H1 (cell line): ENCODE data around the gene GSE1. TPM values are rescaled to one million over a fixed set of nuclear protein-coding genes. Genes with fewer than 3 reads are reported as not detected.

Source experiments
- CTCF ChIA-PET: fragments of 300-600 bp; sonication (Branson Sonifier 250); formaldehyde crosslinking; loops from one replicate; lab custom pipeline; 2021; ENCODE audit not compliant: partially characterized antibody; lab: Charles Lee
- POLR2A ChIA-PET: fragments of 300-600 bp; sonication (Branson Sonifier 250); formaldehyde crosslinking; loops from one replicate; lab custom pipeline; 2021; ENCODE audit warnings: inconsistent platforms; ENCODE audit not compliant: partially characterized antibody; lab: Charles Lee
- DNase-seq, 2 experiments: peaks; one replicate each; pipeline versions ENCODE4 v3.0.0 to v3.0.0-alpha.2; 2010 to 2022; ENCODE audit warnings: low spot score in 2 of 2, low read depth in 1 of 2, mixed read lengths in 1 of 2
- FAIRE-seq: peaks from 2 replicates; lab custom pipeline; 2011; peaks lifted over from hg19 to GRCh38; lab: Jason Lieb, UNC
- H2AFZ ChIP-seq: 2 replicates; pipeline ENCODE4 v1.8.1; 2012; ENCODE audit warnings: low read length, inconsistent platforms
- H2AK5ac ChIP-seq: 2 replicates; pipeline ENCODE4 v1.6.1; 2013; ENCODE audit warnings: low read depth, low read length
- H2BK120ac ChIP-seq: replicated peaks from 2 replicates; pipeline ENCODE3; 2013; ENCODE audit warnings: low read depth, low read length, inconsistent platforms
- H2BK12ac ChIP-seq: 2 replicates; pipeline ENCODE4 v1.6.1; 2013; ENCODE audit warnings: low read depth, low read length
- H2BK15ac ChIP-seq: 2 replicates; pipeline ENCODE4 v1.6.1; 2013; ENCODE audit warnings: low read length
- H2BK20ac ChIP-seq: 2 replicates; pipeline ENCODE4 v1.6.1; 2013; ENCODE audit warnings: low read length
- H2BK5ac ChIP-seq: 2 replicates; pipeline ENCODE4 v1.6.1; 2013; ENCODE audit warnings: low read depth, low read length
- H3K14ac ChIP-seq: 2 replicates; pipeline ENCODE4 v1.6.1; 2013; ENCODE audit warnings: inconsistent platforms; ENCODE audit not compliant: insufficient read length
- H3K18ac ChIP-seq: 2 replicates; pipeline ENCODE4 v1.6.1; 2013; ENCODE audit warnings: low read length; ENCODE audit errors: extremely low read depth
- H3K23ac ChIP-seq: 2 replicates; pipeline ENCODE4 v1.6.1; 2013; ENCODE audit warnings: inconsistent platforms; ENCODE audit not compliant: insufficient read length
- H3K23me2 ChIP-seq: 2 replicates; pipeline ENCODE4 v1.6.1; 2013; ENCODE audit warnings: low read depth, low read length
- H3K27ac ChIP-seq: 2 replicates; pipeline ENCODE4 v1.6.1; 2011; ENCODE audit warnings: low read depth, low read length, inconsistent platforms
- H3K27me3 ChIP-seq, 4 experiments: replicated peaks in 1 of 4; 1 replicate in 1 of 4; 2 replicates in 3 of 4; pipeline versions ENCODE4 v1.6.1 to v1.8.1; 2011 to 2013; ENCODE audit warnings: low read length in 3 of 4, mild to moderate bottlenecking in 3 of 4, inconsistent platforms in 2 of 4, mixed read lengths in 2 of 4, moderate library complexity in 1 of 4; ENCODE audit not compliant: control insufficient read depth in 3 of 4, insufficient read depth in 3 of 4; ENCODE audit errors: extremely low read depth in 1 of 4
- H3K36me3 ChIP-seq, 4 experiments: 2 replicates each; pipeline versions ENCODE4 v1.6.1 to v1.8.1; 2011 to 2013; ENCODE audit warnings: mild to moderate bottlenecking in 4 of 4, low read length in 3 of 4, moderate library complexity in 2 of 4, control low read depth in 1 of 4, inconsistent platforms in 1 of 4; ENCODE audit not compliant: insufficient read depth in 4 of 4, control insufficient read depth in 2 of 4
- H3K4ac ChIP-seq: replicated peaks from 2 replicates; pipeline ENCODE3; 2013; ENCODE audit warnings: low read length, low read depth, mixed read lengths, inconsistent platforms; ENCODE audit not compliant: insufficient read length
- H3K4me1 ChIP-seq, 4 experiments: replicated peaks in 1 of 4; 1 replicate in 1 of 4; 2 replicates in 3 of 4; pipeline versions ENCODE4 v1.6.1 to v1.8.1; 2011 to 2013; ENCODE audit warnings: low read length in 3 of 4, inconsistent platforms in 2 of 4, mixed read lengths in 1 of 4; ENCODE audit not compliant: insufficient read depth in 4 of 4, control insufficient read depth in 3 of 4
- H3K4me2 ChIP-seq, 2 experiments: 2 replicates each; pipeline versions ENCODE4 v1.6.1 to v1.8.1; 2011 to 2013; ENCODE audit warnings: low read depth in 2 of 2, low read length in 2 of 2, control low read depth in 1 of 2, inconsistent platforms in 1 of 2, mild to moderate bottlenecking in 1 of 2; ENCODE audit not compliant: insufficient read depth in 1 of 2
- H3K4me3 ChIP-seq, 4 experiments: fragments of 200-600, 300-600 bp in 1 of 4; sonication (generic), shearing (Covaris generic), sonication (Bioruptor Twin) in 1 of 4; 2 replicates each; pipeline versions ENCODE4 v1.5.1 to v1.8.1; 2011 to 2016; ENCODE audit warnings: low read length in 4 of 4, low read depth in 3 of 4, control low read depth in 2 of 4, inconsistent platforms in 2 of 4, mild to moderate bottlenecking in 2 of 4, mixed read lengths in 1 of 4, moderate library complexity in 1 of 4; ENCODE audit not compliant: insufficient read depth in 2 of 4; ENCODE audit errors: extremely low read depth in 1 of 4
- H3K56ac ChIP-seq: replicated peaks from 2 replicates; pipeline ENCODE3; 2013; ENCODE audit warnings: low read depth, mild to moderate bottlenecking, mixed read lengths, low read length, inconsistent platforms; ENCODE audit not compliant: insufficient read length
- H3K79me1 ChIP-seq: 2 replicates; pipeline ENCODE4 v1.6.1; 2013; ENCODE audit warnings: low read depth, low read length, control low read depth
- H3K79me2 ChIP-seq, 2 experiments: 2 replicates each; pipeline versions ENCODE4 v1.6.1 to v1.8.1; 2012 to 2013; ENCODE audit warnings: low read length in 2 of 2, mild to moderate bottlenecking in 2 of 2, inconsistent platforms in 1 of 2; ENCODE audit not compliant: insufficient read depth in 2 of 2, control insufficient read depth in 1 of 2
- H3K9ac ChIP-seq, 4 experiments: replicated peaks in 1 of 4; 1 replicate in 1 of 4; 2 replicates in 3 of 4; pipeline versions ENCODE4 v1.6.1 to v1.8.1; 2011 to 2013; ENCODE audit warnings: low read depth in 3 of 4, low read length in 3 of 4, control low read depth in 2 of 4, mild to moderate bottlenecking in 2 of 4, moderate library complexity in 2 of 4, inconsistent platforms in 1 of 4; ENCODE audit errors: extremely low read depth in 1 of 4
- H3K9me3 ChIP-seq, 2 experiments: 2 replicates each; pipeline versions ENCODE4 v1.6.1 to v1.8.1; 2012 to 2013; ENCODE audit warnings: mild to moderate bottlenecking in 2 of 2, moderate library complexity in 2 of 2, control low read depth in 1 of 2, inconsistent platforms in 1 of 2, low read depth in 1 of 2, low read length in 1 of 2, mixed read lengths in 1 of 2; ENCODE audit not compliant: insufficient read depth in 2 of 2
- H4K20me1 ChIP-seq, 2 experiments: replicated peaks in 1 of 2; 2 replicates each; pipeline versions ENCODE3 to v1.8.1; 2011 to 2013; ENCODE audit warnings: inconsistent platforms in 2 of 2, low read length in 2 of 2, mild to moderate bottlenecking in 1 of 2; ENCODE audit not compliant: insufficient read depth in 2 of 2, control insufficient read depth in 1 of 2
- H4K5ac ChIP-seq: 2 replicates; pipeline ENCODE4 v1.6.1; 2013; ENCODE audit warnings: low read length, low read depth, mixed read lengths, inconsistent platforms; ENCODE audit not compliant: insufficient read length
- H4K8ac ChIP-seq: 2 replicates; pipeline ENCODE4 v1.8.0; 2013; ENCODE audit warnings: mild to moderate bottlenecking, moderate library complexity, low read length, inconsistent platforms; ENCODE audit not compliant: insufficient read depth; ENCODE audit errors: extremely low read depth
- H4K91ac ChIP-seq: replicated peaks from 2 replicates; pipeline ENCODE3; 2013; ENCODE audit warnings: low read length, mixed read lengths, inconsistent platforms; ENCODE audit not compliant: insufficient read length
- MAFK ChIP-seq: IDR thresholded peaks from 2 replicates; pipeline ENCODE4 v1.6.1; 2012; ENCODE audit warnings: low read depth, mild to moderate bottlenecking, improper control_type of control experiment, low read length
- RAD21 ChIP-seq, 2 experiments: IDR thresholded peaks in 1 of 2; conservative IDR thresholded peaks in 1 of 2; 2 replicates each; pipeline ENCODE4 v1.6.1; 2011; ENCODE audit warnings: low read depth in 2 of 2, low read length in 2 of 2, improper control_type of control experiment in 1 of 2, inconsistent platforms in 1 of 2, mild to moderate bottlenecking in 1 of 2, moderate library complexity in 1 of 2
- SAP30 ChIP-seq: fragments of 300-600 bp; sonication (generic); IDR thresholded peaks from 2 replicates; pipeline ENCODE4 v1.7.1; 2012; ENCODE audit warnings: low read length, moderate library complexity, mild to moderate bottlenecking, inconsistent platforms; ENCODE audit not compliant: insufficient read depth, insufficient replicate concordance
- TAF7 ChIP-seq: optimal IDR thresholded peaks from 2 replicates; pipeline ENCODE3; 2011; ENCODE audit warnings: low read depth, mild to moderate bottlenecking, inconsistent platforms, low read length, moderate library complexity, borderline replicate concordance
- TCF12 ChIP-seq: IDR thresholded peaks from 2 replicates; pipeline ENCODE4 v1.6.1; 2011; ENCODE audit warnings: low read depth, mild to moderate bottlenecking, low read length
- WGBS, 2 experiments: shearing (Covaris generic) in 1 of 2; methylation state at CpG; one replicate each; pipeline versions ENCODE4 v1.1.6 to v1.1.7; 2013 to 2015; ENCODE audit warnings: low lambda C conversion rate in 2 of 2, mixed read lengths in 2 of 2, inconsistent platforms in 1 of 2, low coverage in 1 of 2, missing lambda C conversion rate in 1 of 2; ENCODE audit not compliant: insufficient replicate concordance in 2 of 2, insufficient coverage in 1 of 2, insufficient read length in 1 of 2; ENCODE audit errors: extremely low coverage in 1 of 2, missing lambda C conversion rate in 1 of 2; 5-methylcytosine and 5-hydroxymethylcytosine counted together
- polyA plus RNA-seq, 7 experiments: library from polyadenylated mRNA; depleted of rRNA in 3 of 7; stranded (reverse) in 5 of 7; unstranded in 2 of 7; fragments of >200 nt in 5 of 7; fragments of 200-250 nt in 2 of 7; gene quantifications; 1 replicate in 5 of 7; 2 replicates in 1 of 7; 4 replicates in 1 of 7; pipeline versions ENCODE4 v1.2.1 to v1.2.3, GENCODE V29; 2011 to 2013; ENCODE audit warnings: missing spikeins in 2 of 7, mixed read lengths in 2 of 7
- total RNA-seq: library from RNA; stranded (reverse); fragmentation: NEBNext Ultra II Directional; extraction: Animal tissue kit (Norgen Biotek cat#: 25700); gene quantifications from 2 replicates; pipeline ENCODE4 v1.2.1, GENCODE V29; 2021
- TF ChIP-seq, protein P1 (sequence below), 3 experiments: IDR thresholded peaks; 1 replicate in 2 of 3; 2 replicates in 1 of 3; pipeline versions ENCODE4 v1.5.1 to v1.6.1; 2011; ENCODE audit warnings: low read length in 3 of 3, mild to moderate bottlenecking in 3 of 3, inconsistent platforms in 2 of 3, low read depth in 1 of 3, moderate library complexity in 1 of 3; ENCODE audit not compliant: insufficient read depth in 1 of 3; ENCODE audit errors: control extremely low read depth in 1 of 3

Gene GSE1
- total and polyA plus RNA-seq, 2 of the 8 experiments (the other 6 are each of a cell fraction or from before 2014, with no cell fraction given), result 26.0 to 65.6 TPM

DNA sequence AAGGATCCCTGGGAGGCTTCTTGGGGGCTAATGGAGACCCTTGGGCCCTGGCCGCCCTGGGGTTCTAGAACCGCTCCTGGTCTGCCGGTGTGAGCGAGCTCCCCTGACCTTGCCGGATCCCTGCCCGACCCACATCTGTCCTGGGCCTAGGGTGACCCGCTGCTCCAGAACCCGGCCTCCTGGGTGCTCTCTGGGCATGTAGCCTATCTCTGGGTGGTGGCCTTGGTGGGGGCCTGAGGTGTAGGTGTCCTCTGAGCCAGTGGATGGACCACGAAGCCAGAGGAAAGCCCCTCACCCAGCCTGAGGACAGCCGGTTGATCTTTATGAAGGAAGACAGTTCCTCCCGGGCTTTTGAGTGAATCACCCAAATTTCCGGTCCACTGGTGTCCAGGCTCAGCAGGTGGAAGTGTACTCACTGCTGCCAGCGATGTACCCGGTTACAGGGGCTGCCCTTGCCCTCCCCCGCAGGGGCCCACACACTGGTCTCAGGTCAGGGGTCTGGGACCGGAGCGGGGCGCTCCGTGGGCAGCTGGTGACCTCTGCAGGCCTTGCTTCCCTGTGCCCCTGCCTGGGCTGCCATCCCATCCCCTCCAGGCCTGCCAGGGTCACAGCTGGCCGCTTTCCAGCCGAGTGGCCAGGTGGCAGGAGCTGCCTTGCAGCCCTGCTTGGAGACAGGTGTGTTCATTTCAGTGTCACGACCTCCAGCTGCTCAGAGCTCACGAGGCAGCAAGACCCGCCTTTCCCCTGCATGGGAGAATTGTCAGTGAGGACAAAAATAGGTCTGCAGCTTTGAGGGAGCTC is 10.5 kb upstream of the GSE1 start:
- Histone ChIP-seq H4K8ac (peak overlapping the region; percentile 16), H2BK20ac (peak overlapping the region; percentile 21; the same call in 1 of the 2 replicates), H2AFZ (no peak overlapping the region), H2BK15ac (no peak overlapping the region), H4K20me1 (no peaks in the 10 kb centered on the region), H3K56ac (no peak overlapping the region), H3K23me2 (peaks cover 1% of the 10 kb centered on the region; the same call in 1 of the 2 replicates), H2BK12ac (peak overlapping the region; percentile 71; the same call in 1 of the 2 replicates), H3K27me3 (no peaks in the 10 kb centered on the region), H3K79me1 (peaks cover 4% of the 10 kb centered on the region), H4K91ac (peak overlapping the region; percentile 72), H3K4me1 (peaks cover 10 to 61% (median 49%) of the 10 kb centered on the region in 4 experiments), H2AK5ac (peak overlapping the region; percentile 66; the same call in 1 of the 2 replicates), H3K9ac (no peak overlapping the region), H2BK5ac (peak overlapping the region; percentile 71; the same call in 1 of the 2 replicates), H3K14ac (no peak overlapping the region), H3K4me2 (peak overlapping the region; percentile 4 to 47; a peak in 3 of 4 replicates), H3K23ac (no peak overlapping the region), H3K79me2 (peaks cover 0 to 29% of the 10 kb centered on the region in 2 experiments; a peak in 2 of 4 replicates), H4K5ac (no peak overlapping the region), H3K27ac (no peak overlapping the region)
- WGBS, 2 experiments, result 76% methylated on average over 20 of the region's 24 CpGs; no CpG with 5 or more reads in 1 of the 2 experiments
- POLR2A ChIA-PET, result interaction anchor here (0.8 to 6.0 kb wide), 7 partner anchors 8 to 47 kb away, joined by 3 to 28 read pairs (median 6); partner anchors contain the start of gene GSE1
- no peak for FAIRE-seq
- TF ChIP-seq RAD21 (IDR thresholded peaks at IDR 0.05 in 1 of 2, conservative IDR thresholded peaks at IDR 0.05 in 1 of 2; ENCODE audit: low read depth in 2 of 2, low read length in 2 of 2) (peak in 1 of 2 experiments; percentile 33; a peak in 2 of 4 replicates), MAFK (no peak), SAP30 (no peak), TAF7 (no peak), TCF12 (0 out of 2 replicates have a peak, but pooled peaks have one; percentile 2)
- TF ChIP-seq, protein P1, sequence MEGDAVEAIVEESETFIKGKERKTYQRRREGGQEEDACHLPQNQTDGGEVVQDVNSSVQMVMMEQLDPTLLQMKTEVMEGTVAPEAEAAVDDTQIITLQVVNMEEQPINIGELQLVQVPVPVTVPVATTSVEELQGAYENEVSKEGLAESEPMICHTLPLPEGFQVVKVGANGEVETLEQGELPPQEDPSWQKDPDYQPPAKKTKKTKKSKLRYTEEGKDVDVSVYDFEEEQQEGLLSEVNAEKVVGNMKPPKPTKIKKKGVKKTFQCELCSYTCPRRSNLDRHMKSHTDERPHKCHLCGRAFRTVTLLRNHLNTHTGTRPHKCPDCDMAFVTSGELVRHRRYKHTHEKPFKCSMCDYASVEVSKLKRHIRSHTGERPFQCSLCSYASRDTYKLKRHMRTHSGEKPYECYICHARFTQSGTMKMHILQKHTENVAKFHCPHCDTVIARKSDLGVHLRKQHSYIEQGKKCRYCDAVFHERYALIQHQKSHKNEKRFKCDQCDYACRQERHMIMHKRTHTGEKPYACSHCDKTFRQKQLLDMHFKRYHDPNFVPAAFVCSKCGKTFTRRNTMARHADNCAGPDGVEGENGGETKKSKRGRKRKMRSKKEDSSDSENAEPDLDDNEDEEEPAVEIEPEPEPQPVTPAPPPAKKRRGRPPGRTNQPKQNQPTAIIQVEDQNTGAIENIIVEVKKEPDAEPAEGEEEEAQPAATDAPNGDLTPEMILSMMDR (IDR thresholded peaks at IDR 0.05; ENCODE audit: control extremely low read depth in 1 of 3, insufficient read depth in 1 of 3, low read depth in 1 of 3, low read length in 3 of 3), result peak in 1 of 3 experiments; percentile 15; a peak in 1 of 4 replicates
- TF ChIP-seq, all 59 proteins: peak for 3
- Histone ChIP-seq H3K4ac (peak overlapping the region; percentile 74), H3K18ac (peak overlapping the region; percentile 51; the same call in 1 of the 2 replicates), H3K36me3 (no peaks in the 10 kb centered on the region; a peak in 1 of 8 replicates), H3K9me3 (no peaks in the 10 kb centered on the region), H3K4me3 (no peak overlapping the region), H2BK120ac (peak overlapping the region; percentile 17)
- DNase-seq, result no peak
- CTCF ChIA-PET, result interaction anchor here (0.6 to 4.4 kb wide), 19 partner anchors 10 to 186 kb away, joined by 3 to 15 read pairs (median 4); no protein-coding TSS in a partner anchor
